Endothelial cell of umbilical vein (primary cell): Measurements from ENCODE around the gene POLA1. TPM values are rescaled to one million over a fixed set of nuclear protein-coding genes. Genes with fewer than 3 reads are reported as not detected.

Experiments
- BruUV-seq: library from RNA; stranded (reverse); fragments of 400-500 nt; replicated peaks from 2 replicates; lab custom pipeline; 2021; lab: Mats Ljungman, UMichigan
- CTCF ChIA-PET: fragments of 300-600, 350-600 bp; sonication (Branson Sonifier 250); formaldehyde crosslinking; loops from one replicate; lab custom pipeline; 2021; ENCODE audit warnings: antibody characterized with exemption, inconsistent platforms; lab: Charles Lee
- POLR2A ChIA-PET: fragments of 300-600, 350-600 bp; sonication (Branson Sonifier 250); formaldehyde crosslinking; loops from one replicate; lab custom pipeline; 2021; ENCODE audit warnings: antibody characterized with exemption, inconsistent platforms; lab: Charles Lee
- DNase-seq: peaks from one replicate; pipeline ENCODE4 v3.0.0-alpha.2; 2011; ENCODE audit warnings: low read depth, low spot score
- FAIRE-seq: peaks from 2 replicates; lab custom pipeline; 2011; peaks lifted over from hg19 to GRCh38; lab: Jason Lieb, UNC
- H2AFZ ChIP-seq: 2 replicates; pipeline ENCODE4 v1.6.0; 2012; ENCODE audit warnings: low read depth, low read length, control low read depth, inconsistent platforms
- H3K27ac ChIP-seq: 2 replicates; pipeline ENCODE4 v1.5.1; 2011; ENCODE audit warnings: low read depth, mild to moderate bottlenecking, control low read depth, low read length, moderate library complexity; ENCODE audit not compliant: insufficient read depth
- H3K27me3 ChIP-seq, 2 experiments: 2 replicates each; pipeline versions ENCODE4 v1.6.0 to v1.6.1; 2011; ENCODE audit warnings: low read length in 2 of 2, mixed read lengths in 1 of 2; ENCODE audit not compliant: control insufficient read depth in 2 of 2, insufficient read depth in 2 of 2
- H3K36me3 ChIP-seq, 2 experiments: 2 replicates in 1 of 2; 3 replicates in 1 of 2; pipeline ENCODE4 v1.5.1; 2011; ENCODE audit warnings: low read length in 2 of 2, mild to moderate bottlenecking in 1 of 2, moderate library complexity in 1 of 2; ENCODE audit not compliant: control insufficient read depth in 2 of 2, insufficient read depth in 2 of 2; ENCODE audit errors: extremely low read depth in 1 of 2
- H3K4me1 ChIP-seq: 3 replicates; pipeline ENCODE4 v1.5.1; 2011; ENCODE audit warnings: mild to moderate bottlenecking, low read length; ENCODE audit not compliant: control insufficient read depth, insufficient read depth; ENCODE audit errors: extremely low read depth
- H3K4me2 ChIP-seq: 2 replicates; pipeline ENCODE4 v1.6.1; 2011; ENCODE audit warnings: low read length, control low read depth, mixed read lengths; ENCODE audit not compliant: insufficient read depth
- H3K4me3 ChIP-seq, 3 experiments: fragments of 200-600 bp in 1 of 3; sonication (generic), shearing (Covaris generic) in 1 of 3; replicated peaks in 1 of 3; 2 replicates each; pipeline ENCODE4 v1.5.1; 2011 to 2016; ENCODE audit warnings: control low read depth in 3 of 3, low read length in 3 of 3, mild to moderate bottlenecking in 2 of 3, inconsistent platforms in 1 of 3, low read depth in 1 of 3, moderate library complexity in 1 of 3; ENCODE audit not compliant: insufficient read depth in 1 of 3
- H3K79me2 ChIP-seq: 2 replicates; pipeline ENCODE4 v1.6.0; 2012; ENCODE audit warnings: low read length, inconsistent platforms; ENCODE audit not compliant: control insufficient read depth, insufficient read depth
- H3K9ac ChIP-seq: replicated peaks from 2 replicates; pipeline ENCODE3; 2011; ENCODE audit warnings: low read length, control low read depth; ENCODE audit not compliant: insufficient read depth; ENCODE audit errors: extremely low read depth
- H3K9me1 ChIP-seq: replicated peaks from 3 replicates; pipeline ENCODE4 v1.6.0; 2011; ENCODE audit warnings: mild to moderate bottlenecking, low read length; ENCODE audit not compliant: control insufficient read depth, insufficient read depth; ENCODE audit errors: extremely low read depth
- H3K9me3 ChIP-seq: replicated peaks from 2 replicates; pipeline ENCODE4 v1.5.1; 2012; ENCODE audit warnings: low read length, inconsistent platforms; ENCODE audit not compliant: control insufficient read depth, insufficient read depth
- H4K20me1 ChIP-seq: replicated peaks from 2 replicates; pipeline ENCODE3; 2011; ENCODE audit warnings: mild to moderate bottlenecking, low read length; ENCODE audit not compliant: control insufficient read depth, insufficient read depth; ENCODE audit errors: extremely low read depth
- EZH2 ChIP-seq: IDR thresholded peaks from 2 replicates; pipeline ENCODE4 v1.6.1; 2012; ENCODE audit warnings: borderline replicate concordance, low read depth, mild to moderate bottlenecking, moderate library complexity, low read length, inconsistent platforms; ENCODE audit not compliant: severe bottlenecking
- FOS ChIP-seq: IDR thresholded peaks from 2 replicates; pipeline ENCODE4 v1.6.1; 2011; ENCODE audit warnings: mild to moderate bottlenecking, low read length, moderate library complexity, borderline replicate concordance; ENCODE audit not compliant: insufficient read depth
- GATA2 ChIP-seq: IDR thresholded peaks from 2 replicates; pipeline ENCODE4 v1.7.0; 2011; ENCODE audit warnings: low read depth, mild to moderate bottlenecking, moderate library complexity, mixed read lengths, low read length; ENCODE audit not compliant: insufficient read length, insufficient read depth
- JUN ChIP-seq: IDR thresholded peaks from 2 replicates; pipeline ENCODE4 v1.6.1; 2011; ENCODE audit warnings: borderline replicate concordance, low read depth; ENCODE audit not compliant: insufficient read length, insufficient read depth
- MYC ChIP-seq: IDR thresholded peaks from one replicate; pipeline ENCODE4 v1.6.1; 2011; ENCODE audit warnings: mild to moderate bottlenecking, low read depth, low read length
- POLR2A ChIP-seq: IDR thresholded peaks from 2 replicates; pipeline ENCODE4 v1.6.1; 2012; ENCODE audit warnings: low read depth, mild to moderate bottlenecking, control low read depth, low read length
- POLR2AphosphoS5 ChIP-seq: IDR thresholded peaks from 2 replicates; pipeline ENCODE4 v1.6.1; 2012; ENCODE audit warnings: low read depth, mild to moderate bottlenecking, control low read depth, low read length, moderate library complexity; ENCODE audit not compliant: insufficient read depth
- dilution Hi-C: fragments of 300-500 bp; cut with MboI; formaldehyde crosslinking; loops from one replicate; pipeline ENCODE4 v1.15.0; 2019; ENCODE audit warnings: low sequenced_read_pairs; ENCODE audit not compliant: extremely low pct_ligation_motif_present
- intact Hi-C: fragments of 100-400 bp; cut with micrococcal nuclease; formaldehyde crosslinking; loops from one replicate; pipeline ENCODE4 v1.10.0; 2022
- polyA plus RNA-seq, 4 experiments: library from polyadenylated mRNA; depleted of rRNA in 3 of 4; stranded (reverse) in 3 of 4; unstranded in 1 of 4; fragments of >200 nt; gene quantifications; 2 replicates each; pipeline versions ENCODE4 v1.2.1 to v1.2.3, GENCODE V29; 2011 to 2012; ENCODE audit warnings: missing spikeins in 1 of 4
- total RNA-seq: library from RNA; stranded (reverse); gene quantifications from 2 replicates; pipeline ENCODE4 v1.2.3, GENCODE V29; 2021
- TF ChIP-seq, protein P1 (sequence below), 2 donors: IDR thresholded peaks; 1 replicate in 1 of 2; 2 replicates in 1 of 2; pipeline ENCODE4 v1.5.1; 2011; ENCODE audit warnings: low read length in 2 of 2, mild to moderate bottlenecking in 2 of 2, moderate library complexity in 2 of 2, control low read depth in 1 of 2, inconsistent platforms in 1 of 2, low read depth in 1 of 2; ENCODE audit not compliant: insufficient read depth in 1 of 2; ENCODE audit errors: extremely low read depth in 1 of 2
- TF ChIP-seq, protein P2 (sequence below): IDR thresholded peaks from 2 replicates; pipeline ENCODE4 v1.6.1; 2011; ENCODE audit not compliant: insufficient read depth, insufficient read length

The POLA1 gene
- total and polyA plus RNA-seq, 2 donors (not counting 3 experiments of a cell fraction or from before 2014, with no cell fraction given): 1.8 to 18.6 TPM

DNA sequence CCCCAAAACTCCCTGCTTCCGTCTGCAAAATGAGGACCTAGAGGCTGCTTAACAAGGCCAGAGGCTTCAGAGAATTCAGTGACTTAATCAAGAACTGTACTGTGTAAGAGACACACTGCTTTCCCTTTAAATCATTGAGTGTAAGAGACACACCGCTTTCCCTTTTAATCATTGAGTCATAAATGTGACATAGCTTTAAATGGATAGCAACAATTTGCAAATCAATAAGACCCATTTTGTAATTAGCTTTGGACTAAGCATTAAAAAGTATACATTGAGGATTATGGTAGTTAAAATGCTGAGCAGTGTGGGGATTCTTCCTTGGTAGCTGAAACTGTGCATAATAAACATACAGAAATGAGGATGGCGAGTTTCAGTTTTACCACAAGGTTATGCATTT lies 290.2 kb downstream of the POLA1 start:
- CTCF ChIA-PET: interaction anchor here (1.0 kb wide), 1 partner anchor 12 kb away, joined by 3 read pairs; no protein-coding TSS in a partner anchor
- Histone ChIP-seq H3K79me2 (no peaks in the 10 kb centered on the region), H3K9me1 (no peaks in the 10 kb centered on the region), H3K4me3 (no peak overlapping the region), H3K4me2 (no peak overlapping the region), H3K4me1 (no peaks in the 10 kb centered on the region), H3K9me3 (no peaks in the 10 kb centered on the region), H3K27ac (no peak overlapping the region), H3K27me3 (no peaks in the 10 kb centered on the region), H4K20me1 (no peaks in the 10 kb centered on the region), H3K9ac (no peak overlapping the region), H3K36me3 (no peaks in the 10 kb centered on the region), H2AFZ (no peak overlapping the region)
- intact Hi-C loops (no loop called here), dilution Hi-C loops (no loop called here)
- TF ChIP-seq, protein P1, sequence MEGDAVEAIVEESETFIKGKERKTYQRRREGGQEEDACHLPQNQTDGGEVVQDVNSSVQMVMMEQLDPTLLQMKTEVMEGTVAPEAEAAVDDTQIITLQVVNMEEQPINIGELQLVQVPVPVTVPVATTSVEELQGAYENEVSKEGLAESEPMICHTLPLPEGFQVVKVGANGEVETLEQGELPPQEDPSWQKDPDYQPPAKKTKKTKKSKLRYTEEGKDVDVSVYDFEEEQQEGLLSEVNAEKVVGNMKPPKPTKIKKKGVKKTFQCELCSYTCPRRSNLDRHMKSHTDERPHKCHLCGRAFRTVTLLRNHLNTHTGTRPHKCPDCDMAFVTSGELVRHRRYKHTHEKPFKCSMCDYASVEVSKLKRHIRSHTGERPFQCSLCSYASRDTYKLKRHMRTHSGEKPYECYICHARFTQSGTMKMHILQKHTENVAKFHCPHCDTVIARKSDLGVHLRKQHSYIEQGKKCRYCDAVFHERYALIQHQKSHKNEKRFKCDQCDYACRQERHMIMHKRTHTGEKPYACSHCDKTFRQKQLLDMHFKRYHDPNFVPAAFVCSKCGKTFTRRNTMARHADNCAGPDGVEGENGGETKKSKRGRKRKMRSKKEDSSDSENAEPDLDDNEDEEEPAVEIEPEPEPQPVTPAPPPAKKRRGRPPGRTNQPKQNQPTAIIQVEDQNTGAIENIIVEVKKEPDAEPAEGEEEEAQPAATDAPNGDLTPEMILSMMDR (IDR thresholded peaks at IDR 0.05; ENCODE audit: extremely low read depth in 1 of 2, insufficient read depth in 1 of 2, low read depth in 1 of 2, low read length in 2 of 2): no peak
- no peak for TF ChIP-seq POLR2AphosphoS5
- no peak for TF ChIP-seq MYC
- TF ChIP-seq POLR2A: no peak
- TF ChIP-seq EZH2: no peak
- TF ChIP-seq JUN: no peak
- TF ChIP-seq, protein P2, sequence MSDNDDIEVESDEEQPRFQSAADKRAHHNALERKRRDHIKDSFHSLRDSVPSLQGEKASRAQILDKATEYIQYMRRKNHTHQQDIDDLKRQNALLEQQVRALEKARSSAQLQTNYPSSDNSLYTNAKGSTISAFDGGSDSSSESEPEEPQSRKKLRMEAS: no peak
- TF ChIP-seq GATA2: no peak
- TF ChIP-seq FOS: no peak
- POLR2A ChIA-PET: no interaction called here
- no peak for DNase-seq
- BruUV-seq: no TSS peak
- FAIRE-seq: peak; percentile 69
